ENCODE data around the gene AKAIN1.

Gene AKAIN1

DNA sequence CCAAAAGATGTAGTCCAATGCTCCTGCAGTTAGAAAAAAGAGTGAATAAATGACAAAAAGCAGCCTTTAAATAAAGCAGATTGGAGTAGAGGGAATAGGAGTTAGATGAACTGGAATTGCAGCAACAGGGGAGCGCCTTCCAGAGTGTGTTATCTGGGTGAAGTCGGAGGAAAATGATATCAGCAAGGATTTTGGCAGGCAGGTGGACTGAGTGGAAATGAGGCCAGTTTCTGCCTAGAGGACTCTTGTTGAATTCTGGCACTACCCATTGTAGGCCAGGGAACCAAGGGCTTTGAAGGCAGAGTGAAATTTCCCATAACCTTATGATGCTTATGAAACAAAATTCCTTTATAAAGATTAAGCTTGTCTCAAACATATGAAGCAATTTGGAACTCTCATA lies 59.8 kb downstream of the AKAIN1 start:
- H3K4me3 ChIP-seq (ENCODE audit: low read length) = no peak overlapping the region
- DNase-seq (ENCODE audit: low read depth) = no peak
- TF ChIP-seq, protein P1, sequence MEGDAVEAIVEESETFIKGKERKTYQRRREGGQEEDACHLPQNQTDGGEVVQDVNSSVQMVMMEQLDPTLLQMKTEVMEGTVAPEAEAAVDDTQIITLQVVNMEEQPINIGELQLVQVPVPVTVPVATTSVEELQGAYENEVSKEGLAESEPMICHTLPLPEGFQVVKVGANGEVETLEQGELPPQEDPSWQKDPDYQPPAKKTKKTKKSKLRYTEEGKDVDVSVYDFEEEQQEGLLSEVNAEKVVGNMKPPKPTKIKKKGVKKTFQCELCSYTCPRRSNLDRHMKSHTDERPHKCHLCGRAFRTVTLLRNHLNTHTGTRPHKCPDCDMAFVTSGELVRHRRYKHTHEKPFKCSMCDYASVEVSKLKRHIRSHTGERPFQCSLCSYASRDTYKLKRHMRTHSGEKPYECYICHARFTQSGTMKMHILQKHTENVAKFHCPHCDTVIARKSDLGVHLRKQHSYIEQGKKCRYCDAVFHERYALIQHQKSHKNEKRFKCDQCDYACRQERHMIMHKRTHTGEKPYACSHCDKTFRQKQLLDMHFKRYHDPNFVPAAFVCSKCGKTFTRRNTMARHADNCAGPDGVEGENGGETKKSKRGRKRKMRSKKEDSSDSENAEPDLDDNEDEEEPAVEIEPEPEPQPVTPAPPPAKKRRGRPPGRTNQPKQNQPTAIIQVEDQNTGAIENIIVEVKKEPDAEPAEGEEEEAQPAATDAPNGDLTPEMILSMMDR (conservative IDR thresholded peaks at IDR 0.05; ENCODE audit: low read length) = no peak

DNA sequence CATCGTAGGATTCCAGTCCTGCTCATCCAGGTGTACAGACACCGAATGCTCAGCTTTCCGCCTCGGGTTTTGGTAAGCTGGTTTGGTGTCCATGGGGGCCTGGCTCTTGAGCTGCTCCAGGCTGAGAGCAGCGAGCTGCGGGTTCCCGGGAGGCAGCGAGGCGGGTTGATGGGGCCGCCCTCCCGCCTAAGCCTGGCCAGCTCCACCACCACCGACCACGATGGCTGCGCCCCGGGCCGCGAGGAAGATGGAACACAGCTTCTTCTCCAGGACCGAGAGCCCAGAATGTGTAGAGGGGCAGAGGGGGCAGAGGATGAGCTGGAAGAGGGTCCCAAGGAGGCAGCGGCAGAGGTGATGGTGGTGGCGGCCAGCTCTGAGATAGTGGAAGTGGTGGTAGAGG lies 64.1 kb downstream of the AKAIN1 start:
- no peak overlapping the region for H3K4me3 ChIP-seq (ENCODE audit: low read length)
- TF ChIP-seq, protein P1 (conservative IDR thresholded peaks at IDR 0.05; ENCODE audit: low read length) = no peak
- DNase-seq (ENCODE audit: low read depth) = no peak

GRCh38 chr18:5122272-5122671 lies 74.8 kb downstream of the AKAIN1 start:
- no peak overlapping the region for H3K4me3 ChIP-seq (ENCODE audit: low read length)
- TF ChIP-seq, protein P1 (conservative IDR thresholded peaks at IDR 0.05; ENCODE audit: low read length) = no peak

DNA sequence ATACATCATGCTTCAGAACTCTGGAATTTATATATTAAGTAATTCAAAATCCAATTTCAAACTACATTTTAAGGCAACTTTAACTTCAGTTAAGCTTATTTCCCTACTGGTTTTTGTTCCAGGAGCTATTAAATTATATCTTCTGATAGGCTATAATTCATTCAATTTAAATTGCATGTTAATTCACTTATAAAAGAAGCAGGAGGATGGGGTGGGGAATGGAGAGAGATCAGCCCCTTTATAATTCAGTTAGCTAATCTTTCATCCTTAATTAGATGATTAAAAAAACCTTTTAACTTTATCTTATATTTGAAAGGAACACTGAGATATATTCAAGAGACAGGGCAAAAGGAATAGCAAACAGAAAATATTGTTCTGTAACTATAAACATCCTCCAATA lies 86.8 kb downstream of the AKAIN1 start:
- no peak for DNase-seq (ENCODE audit: low read depth)

More at GRCh38 chr18:5122272-5122671, 74.8 kb downstream of the AKAIN1 start:
- DNase-seq (ENCODE audit: low read depth) = no peak

DNA sequence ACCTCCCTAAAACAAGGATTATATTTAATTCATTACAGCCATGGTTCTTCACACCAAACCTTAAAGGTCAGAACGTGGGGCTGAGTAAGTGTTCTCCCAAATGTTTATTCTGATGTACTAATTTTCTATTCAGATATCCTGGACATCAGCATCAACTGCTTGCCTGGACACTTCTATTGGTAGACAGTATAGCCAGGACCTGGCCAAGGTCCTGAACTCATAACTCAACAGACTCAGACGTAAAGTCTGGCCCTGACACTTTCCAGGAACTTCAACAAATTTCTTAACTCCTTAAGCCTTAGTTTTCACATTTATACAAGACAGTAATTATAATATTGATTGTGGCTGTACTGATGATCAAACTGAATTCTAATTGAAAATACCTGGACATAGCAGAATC lies 89.1 kb downstream of the AKAIN1 start:
- H3K4me3 ChIP-seq (ENCODE audit: low read length) = no peak overlapping the region
- no peak for DNase-seq (ENCODE audit: low read depth)
- TF ChIP-seq, protein P1 (conservative IDR thresholded peaks at IDR 0.05; ENCODE audit: low read length) = no peak

More for the DNA sequence above, 86.8 kb downstream of the AKAIN1 start:
- H3K4me3 ChIP-seq (ENCODE audit: low read length) = no peak overlapping the region
- TF ChIP-seq, protein P1 (conservative IDR thresholded peaks at IDR 0.05; ENCODE audit: low read length) = no peak

DNA sequence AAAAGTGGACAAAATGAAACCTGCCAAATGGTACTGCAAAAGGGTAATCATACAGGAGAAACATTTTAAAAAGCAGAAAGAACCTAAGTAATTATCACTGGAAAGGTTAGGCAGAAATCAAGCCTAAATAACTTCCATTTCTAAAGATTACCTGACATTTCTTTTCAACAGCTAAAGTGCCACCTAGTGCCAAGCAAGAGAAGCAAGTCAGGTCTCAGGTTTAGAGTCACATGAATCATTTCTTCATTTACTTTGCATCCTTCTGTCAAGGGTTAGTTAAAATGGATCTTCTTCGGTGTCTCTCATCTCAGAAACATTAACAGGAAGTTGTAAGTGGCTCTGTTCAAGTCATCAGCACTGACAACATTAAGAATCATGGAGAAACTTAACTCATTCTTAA lies 90.3 kb downstream of the AKAIN1 start:
- no peak for DNase-seq (ENCODE audit: low read depth)
- no peak overlapping the region for H3K4me3 ChIP-seq (ENCODE audit: low read length)
- TF ChIP-seq, protein P1 (conservative IDR thresholded peaks at IDR 0.05; ENCODE audit: low read length) = no peak

DNA sequence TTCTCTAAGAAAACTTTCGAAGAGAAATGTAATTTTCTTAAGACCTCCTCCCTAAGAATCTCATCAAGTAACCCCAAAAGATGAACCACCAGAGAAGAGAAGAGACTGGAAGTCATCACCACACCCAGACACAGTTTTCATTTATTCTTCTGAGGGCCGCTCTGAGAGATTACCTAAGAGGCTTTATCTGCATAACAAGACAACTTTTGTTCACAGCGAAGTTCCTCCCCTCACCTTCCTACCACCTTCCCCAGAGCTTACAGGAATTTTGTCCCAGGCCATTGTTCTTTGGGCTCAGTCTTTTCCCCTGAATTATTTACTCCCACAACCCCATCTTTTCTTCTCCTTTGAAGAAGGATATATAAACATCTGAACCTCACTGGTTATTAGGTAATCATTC lies 92.8 kb downstream of the AKAIN1 start:
- no peak overlapping the region for H3K4me3 ChIP-seq (ENCODE audit: low read length)
- no peak for DNase-seq (ENCODE audit: low read depth)
- TF ChIP-seq, protein P1 (conservative IDR thresholded peaks at IDR 0.05; ENCODE audit: low read length) = no peak
